Activated naive CD4-positive, alpha-beta T cell treated with Interleukin-2 at 50 U/mL for 16 hours (primary cell): ENCODE measurements around the gene U2AF1.
A peak's percentile ranks its signal among the peaks of the same experiment; 100 is the strongest.
"Not testable (repeated sequence)": the region's sequence is repeated elsewhere in the genome, so short reads cannot be mapped to it uniquely, and the experiment has no call there.

ENCODE experiments used
- DNase-seq: peaks from one replicate; pipeline ENCODE4 v3.0.0-alpha.2; 2020

Gene U2AF1

DNA sequence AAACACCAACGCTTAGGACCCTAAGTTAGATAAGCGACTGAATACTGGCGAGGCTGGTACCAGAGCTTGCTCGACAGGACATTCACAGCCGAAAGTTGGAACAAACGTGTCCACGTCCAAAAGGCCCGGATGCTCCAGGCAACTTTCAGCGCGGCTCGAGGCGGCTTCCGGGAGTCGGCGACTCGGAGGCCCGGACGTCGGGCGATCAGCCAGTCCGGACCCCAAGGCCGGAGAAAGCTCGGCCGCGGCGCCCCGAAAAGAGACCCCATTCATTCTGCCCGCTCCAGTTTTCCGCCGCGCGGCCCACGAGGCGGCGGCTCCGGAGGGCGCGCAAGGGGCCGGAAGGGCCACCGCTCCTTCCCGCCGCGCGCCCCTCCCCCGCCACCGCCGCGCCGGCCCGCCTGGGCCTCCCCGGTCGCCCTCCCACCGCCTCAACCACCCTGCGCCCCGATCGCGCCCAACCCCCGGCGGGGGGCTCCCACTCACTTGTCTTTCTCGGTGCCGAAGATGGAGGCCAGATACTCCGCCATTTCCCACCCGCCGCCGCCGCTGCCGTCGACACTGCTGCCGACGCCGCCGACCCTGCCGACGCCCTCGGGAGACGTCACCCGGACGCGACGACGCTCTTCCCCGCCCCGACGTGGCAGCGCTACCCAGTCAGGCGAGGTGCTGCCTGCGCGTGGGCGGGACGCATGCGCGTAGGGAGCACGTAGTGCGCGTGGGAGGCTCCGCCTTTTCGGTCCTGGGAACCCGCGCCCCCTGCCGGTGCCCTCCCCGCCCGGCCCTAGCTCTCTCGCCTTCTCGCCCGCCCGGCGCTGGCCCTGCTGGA is at the start of gene U2AF1:
TSS of gene U2AF1 (minus strand) at position 606 of the 829 bp plus-strand sequence. CDS start at position 530, 76 bp downstream.
- peak; percentile 71 for DNase-seq

GRCh38 chr21:43153601-43154000 is 46.2 kb upstream of the U2AF1 start:
- DNase-seq = not testable (repeated sequence)

- not testable (repeated sequence) for DNase-seq
Observed at GRCh38 chr21:43149344-43149743, 42.0 kb upstream of the U2AF1 start.

- not testable (repeated sequence) for DNase-seq
Observed at GRCh38 chr21:43147999-43148398, 40.6 kb upstream of the U2AF1 start.

GRCh38 chr21:43146637-43147036 is 39.3 kb upstream of the U2AF1 start:
- DNase-seq = not testable (repeated sequence)

- not testable (repeated sequence) for DNase-seq
Observed at GRCh38 chr21:43141407-43141806, 34.0 kb upstream of the U2AF1 start.

DNA sequence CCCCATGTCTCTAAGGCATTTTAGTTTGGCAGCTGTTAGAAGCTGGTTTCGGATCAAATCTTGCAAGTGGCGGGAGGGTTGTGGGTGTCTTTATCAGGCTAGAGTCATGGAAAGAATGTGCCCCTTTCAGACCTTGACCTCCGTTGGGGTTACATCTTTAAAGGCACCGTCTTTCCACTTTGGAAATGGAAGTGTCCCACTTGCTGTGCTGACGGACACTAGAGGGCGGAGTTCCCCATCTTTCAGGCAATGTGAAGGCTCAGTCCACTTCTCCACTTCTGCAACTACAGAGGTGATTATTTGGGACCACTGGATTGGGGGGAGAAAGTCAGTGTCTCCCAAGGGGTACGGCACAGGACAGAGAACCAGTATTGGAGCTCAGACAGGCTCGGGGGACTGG is 31.6 kb upstream of the U2AF1 start:
- not testable (repeated sequence) for DNase-seq

GRCh38 chr21:43134520-43134919 is 27.1 kb upstream of the U2AF1 start:
- DNase-seq = not testable (repeated sequence)

DNA sequence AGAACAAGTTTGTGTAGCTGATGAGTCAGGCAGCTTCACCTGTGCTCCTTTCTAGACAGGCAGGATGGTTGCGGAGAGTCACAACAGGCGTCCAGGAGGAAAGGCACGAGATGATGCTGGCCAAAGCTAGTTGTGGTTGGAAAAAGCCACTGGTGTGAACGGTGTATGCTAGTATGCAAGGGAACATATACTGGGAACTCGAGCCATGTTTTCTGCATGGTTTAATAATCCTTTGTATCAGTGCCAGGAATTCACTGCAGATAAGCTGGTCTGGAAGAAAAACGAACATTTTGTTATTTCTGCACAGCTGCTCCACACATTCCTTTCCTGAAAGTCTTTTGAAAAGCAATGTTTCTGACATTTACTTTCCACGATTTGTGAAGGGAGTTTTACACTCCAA is 22.7 kb upstream of the U2AF1 start:
- DNase-seq = not testable (repeated sequence)

DNA sequence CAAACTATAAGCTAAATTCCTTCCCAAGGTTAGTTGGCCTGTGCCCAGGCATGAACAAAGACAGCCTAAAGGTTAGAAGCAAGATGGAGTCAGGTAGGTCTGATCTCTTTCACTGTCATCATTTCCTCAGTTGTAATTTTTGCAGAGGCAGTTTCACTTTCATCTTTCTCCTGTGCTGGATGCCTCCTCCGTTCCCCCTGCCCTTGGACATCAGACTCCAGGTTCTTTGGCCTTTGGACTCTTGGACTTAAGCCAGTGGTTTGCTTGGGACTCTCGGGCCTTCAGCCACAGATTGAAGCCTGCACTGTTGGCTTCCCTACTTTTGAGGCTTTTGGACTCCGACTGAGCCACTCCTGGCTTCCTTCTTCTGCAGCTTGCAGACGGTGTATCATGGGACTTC is 8.6 kb upstream of the U2AF1 start:
- DNase-seq = not testable (repeated sequence)

DNA sequence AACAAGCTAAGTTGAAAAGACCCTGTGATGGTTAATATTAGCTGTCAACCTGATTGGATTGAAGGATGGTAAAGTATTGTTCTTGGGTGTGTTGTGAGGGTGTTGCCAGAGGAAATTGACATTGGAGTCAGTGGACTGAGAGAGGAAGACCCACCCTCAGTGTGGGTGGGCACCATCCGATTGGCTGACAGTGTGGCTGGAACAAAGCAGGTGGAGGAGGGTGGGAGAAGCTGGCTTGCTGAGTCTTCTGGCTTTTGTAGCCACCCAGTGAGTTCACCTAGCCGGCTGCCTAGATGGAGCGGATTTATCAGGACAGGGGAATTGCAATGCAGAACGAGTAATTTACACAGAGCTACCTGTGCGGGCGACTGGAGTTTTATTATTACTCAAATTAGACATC is 7.1 kb upstream of the U2AF1 start:
- not testable (repeated sequence) for DNase-seq

DNA sequence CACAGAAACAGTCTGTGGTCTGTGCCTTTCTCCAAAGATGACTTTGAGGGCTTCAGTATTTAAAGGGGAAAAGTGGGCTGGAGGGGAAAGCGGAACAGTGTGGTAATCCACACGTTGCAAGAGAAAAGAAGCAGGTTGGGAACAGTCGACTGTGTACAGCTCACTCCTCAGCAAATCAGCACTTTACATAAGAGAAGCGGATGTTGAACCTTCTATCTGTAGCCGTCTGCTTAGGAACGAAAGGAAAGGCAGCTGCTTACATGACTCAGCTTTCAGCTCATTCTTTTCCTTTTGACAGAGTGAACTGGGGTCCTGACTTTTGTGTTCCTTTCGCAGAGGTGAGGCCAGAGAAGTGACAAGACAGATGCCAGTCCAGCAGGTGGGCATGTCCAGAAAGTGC is 1.6 kb upstream of the U2AF1 start:
- DNase-seq = not testable (repeated sequence)

DNA sequence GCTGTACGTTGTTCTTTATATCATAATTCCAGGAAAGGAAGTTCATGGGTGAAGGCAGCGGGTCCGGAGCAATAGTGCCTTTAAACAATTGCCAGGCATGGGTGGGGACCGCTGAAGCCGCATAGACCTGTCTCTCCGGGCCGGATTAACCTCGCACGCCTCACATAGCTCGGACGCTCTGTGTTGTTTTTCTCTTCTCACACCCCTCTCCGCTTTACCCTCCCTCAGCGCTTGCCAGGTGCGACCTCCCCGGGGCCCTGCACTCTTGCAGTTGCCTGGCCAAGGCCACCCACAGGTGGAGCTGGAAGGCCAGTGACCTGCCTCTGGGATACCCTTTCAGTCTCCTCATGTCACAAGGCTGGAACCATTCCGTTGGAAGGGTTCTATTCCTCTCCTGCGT is 807 bp upstream of the U2AF1 start:
- not testable (repeated sequence) for DNase-seq

- not testable (repeated sequence) for DNase-seq
Observed at GRCh38 chr21:43107794-43108137, 396 bp upstream of the U2AF1 start.

GRCh38 chr21:43104642-43105041 is 2.7 kb downstream of the U2AF1 start:
- not testable (repeated sequence) for DNase-seq

DNA sequence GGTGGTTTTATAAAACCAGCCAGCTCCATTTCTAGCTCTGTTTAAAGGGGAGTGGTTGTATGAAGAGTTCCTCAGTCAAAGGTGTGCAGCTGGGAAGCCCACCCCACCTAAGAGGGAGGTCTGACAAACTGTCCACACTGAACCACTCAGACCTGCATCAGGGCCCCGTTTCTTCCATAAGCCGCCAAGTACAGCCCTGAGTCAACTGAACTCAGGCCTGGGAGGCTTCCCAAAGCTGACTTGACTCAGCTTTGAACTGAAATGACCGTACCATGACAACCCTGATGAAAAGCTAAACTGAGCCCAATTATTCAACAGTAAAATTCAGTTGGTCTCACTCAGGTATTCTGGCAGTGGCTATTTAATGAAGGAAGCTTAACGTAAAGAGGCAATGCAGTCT is 5.1 kb downstream of the U2AF1 start:
- not testable (repeated sequence) for DNase-seq

GRCh38 chr21:43101676-43102075 is 5.7 kb downstream of the U2AF1 start:
- not testable (repeated sequence) for DNase-seq

- not testable (repeated sequence) for DNase-seq
Observed at GRCh38 chr21:43101000-43101399, 6.4 kb downstream of the U2AF1 start.

DNA sequence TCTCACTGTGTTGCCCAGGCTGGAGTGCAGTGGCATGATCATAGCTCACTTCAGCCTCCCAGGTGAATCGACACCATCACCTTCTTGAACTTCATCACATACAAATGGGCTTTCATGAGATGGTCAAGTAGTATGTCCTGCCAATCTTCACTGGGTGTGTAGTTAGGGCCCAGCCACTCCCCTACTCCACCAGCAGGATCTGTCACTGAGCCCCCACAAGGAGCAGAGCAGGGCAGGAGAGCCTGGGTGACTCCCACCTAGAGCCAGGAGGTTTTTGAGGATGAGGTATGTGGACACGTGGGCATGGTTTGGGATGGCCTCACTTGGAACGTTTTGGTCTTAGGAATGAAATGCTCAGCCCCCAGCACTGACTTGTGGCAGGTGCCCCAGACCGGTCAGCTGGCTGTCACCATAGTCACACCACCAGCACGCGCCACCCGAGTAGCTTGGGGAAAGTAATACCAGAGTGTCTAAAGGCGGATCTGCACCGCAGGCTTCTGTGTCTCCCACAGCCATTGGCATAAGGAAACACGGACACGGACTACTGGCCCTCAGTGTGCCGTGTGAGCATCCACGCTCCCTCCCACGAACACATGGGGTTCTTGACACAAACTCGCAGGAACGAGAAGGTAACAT is 15.3 kb downstream of the U2AF1 start:
- DNase-seq = not testable (repeated sequence)

GRCh38 chr21:43090947-43091346 is 16.4 kb downstream of the U2AF1 start:
- not testable (repeated sequence) for DNase-seq

- DNase-seq = not testable (repeated sequence)
Observed at GRCh38 chr21:43089463-43089862, 17.9 kb downstream of the U2AF1 start.

DNA sequence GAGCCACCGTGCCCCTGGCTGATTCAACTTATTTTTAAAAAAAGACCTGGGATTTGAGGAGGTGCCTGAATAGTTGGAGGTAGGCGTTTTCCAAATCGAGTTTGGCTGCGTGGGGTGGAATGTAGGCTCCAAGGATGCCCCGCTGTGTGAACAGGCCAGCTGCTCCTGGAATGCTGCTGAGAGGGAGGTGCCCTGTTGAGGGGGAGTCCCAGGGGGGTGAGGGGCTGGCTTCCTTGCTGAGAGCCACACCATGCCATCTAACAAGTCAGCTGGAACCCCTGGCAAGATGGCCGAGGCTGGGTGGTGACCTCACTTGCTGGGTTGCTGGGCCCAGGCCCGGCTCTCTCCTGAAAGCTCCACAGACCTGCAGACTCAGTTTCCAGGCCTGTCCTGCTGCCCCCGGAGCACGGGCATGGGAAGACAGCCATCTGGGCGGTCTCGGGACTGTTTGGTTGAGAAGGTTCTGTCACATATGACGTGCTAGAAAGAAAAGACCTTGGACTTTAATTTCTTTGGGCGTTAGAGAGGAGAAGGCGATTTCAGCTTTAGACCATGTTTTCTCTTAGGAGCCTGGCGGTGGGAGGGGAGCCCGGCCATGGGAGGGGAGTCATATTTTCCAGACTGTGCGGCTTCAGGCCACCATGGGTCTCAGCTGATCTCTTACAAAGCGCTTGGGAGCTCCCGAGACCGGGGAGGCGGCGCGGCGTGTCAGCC is 24.6 kb downstream of the U2AF1 start:
- not testable (repeated sequence) for DNase-seq

DNA sequence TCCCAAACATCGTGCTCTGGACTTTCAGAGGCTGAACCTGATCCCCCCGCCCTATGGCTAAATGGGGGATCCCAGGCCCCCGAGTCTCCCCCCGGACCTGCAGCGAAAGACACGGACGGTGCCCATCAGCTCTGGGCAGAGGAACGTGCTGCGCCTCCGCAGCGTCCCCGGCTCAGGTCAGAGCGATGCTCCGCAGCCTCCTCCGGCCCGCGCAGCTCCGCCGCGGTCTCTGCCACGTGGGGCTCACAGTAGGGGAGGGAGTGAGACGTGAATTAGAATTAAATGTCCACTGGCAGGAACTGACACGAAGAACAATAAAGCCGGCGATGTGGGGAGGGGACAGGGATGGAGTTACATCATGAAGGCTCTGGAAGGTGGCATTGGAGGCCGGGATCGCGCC is 30.7 kb downstream of the U2AF1 start:
- DNase-seq = not testable (repeated sequence)
